Inferior parietal cortex (tissue), 1 donor: ENCODE results near the gene TSPAN2.

Experiments used
- DNase-seq: peaks from one replicate; pipeline ENCODE4 v3.0.0-alpha.2; 2016; ENCODE audit errors: extremely low spot score

Gene TSPAN2

GRCh38 chr1:115074839-115075534 is 14.3 kb downstream of the TSPAN2 start:
- DNase-seq: no peak

GRCh38 chr1:115073298-115074087 is 15.8 kb downstream of the TSPAN2 start:
- DNase-seq: no peak

GRCh38 chr1:115071012-115071664 is 18.2 kb downstream of the TSPAN2 start:
- DNase-seq: no peak

- DNase-seq: no peak
These were observed 19.5 kb downstream of the TSPAN2 start for GRCh38 chr1:115069659-115070308.

- DNase-seq: no peak
These were observed 20.3 kb downstream of the TSPAN2 start for GRCh38 chr1:115068826-115069585.

- peak; percentile 27 for DNase-seq
These were observed 22.0 kb downstream of the TSPAN2 start for GRCh38 chr1:115067161-115067859.

GRCh38 chr1:115065021-115065420 is 24.3 kb downstream of the TSPAN2 start:
- DNase-seq: no peak

- no peak for DNase-seq
These were observed 24.8 kb downstream of the TSPAN2 start for GRCh38 chr1:115064461-115064860.

GRCh38 chr1:115063228-115063901 is 25.9 kb downstream of the TSPAN2 start:
- no peak for DNase-seq

- DNase-seq: no peak
These were observed 26.7 kb downstream of the TSPAN2 start for GRCh38 chr1:115062542-115063004.

- no peak for DNase-seq
These were observed 28.8 kb downstream of the TSPAN2 start for GRCh38 chr1:115060501-115060900.

- DNase-seq: no peak
These were observed 30.0 kb downstream of the TSPAN2 start for GRCh38 chr1:115059316-115059715.

GRCh38 chr1:115057661-115058254 is 31.5 kb downstream of the TSPAN2 start:
- DNase-seq: no peak

GRCh38 chr1:115056395-115056798 is 32.9 kb downstream of the TSPAN2 start:
- no peak for DNase-seq

GRCh38 chr1:115052454-115053083 is 36.7 kb downstream of the TSPAN2 start:
- peak; percentile 62 for DNase-seq

- DNase-seq: no peak
These were observed 37.5 kb downstream of the TSPAN2 start for GRCh38 chr1:115051850-115052249.

- DNase-seq: no peak
These were observed 42.6 kb downstream of the TSPAN2 start for GRCh38 chr1:115046751-115047150.

GRCh38 chr1:115041654-115042053 is 47.6 kb downstream of the TSPAN2 start:
- no peak for DNase-seq

- no peak for DNase-seq
These were observed 48.8 kb downstream of the TSPAN2 start for GRCh38 chr1:115040501-115040900.
